ENCODE measurements around the gene IRF2BP1. TPM values are rescaled to one million over a fixed set of nuclear protein-coding genes. Genes with fewer than 3 reads are reported as not detected.

IRF2BP1 gene
- total RNA-seq, 2 donors from 2014 or later = 18.3 to 21.3 TPM

Other genes with a start within 250 kb of the IRF2BP1 start
- 10 to 100 TPM; 30.1 to 34.8 TPM for gene EML2, start 246.7 kb downstream of the IRF2BP1 start, total RNA-seq
- 10 to 100 TPM in 1 of 2 donors, 1 to 10 TPM in 1; 7.2 to 11.0 TPM for gene GIPR, start 217.9 kb downstream of the IRF2BP1 start, total RNA-seq
- 100 to 1,000 TPM; 251 to 270 TPM for gene SNRPD2, start 194.2 kb downstream of the IRF2BP1 start, total RNA-seq
- 1 to 10 TPM; 2.9 to 3.2 TPM for gene QPCTL, start 193.5 kb downstream of the IRF2BP1 start, total RNA-seq
- 10 to 100 TPM in 1 of 2 donors, 1 to 10 TPM in 1; 9.6 to 10.8 TPM for gene FBXO46, start 155.2 kb downstream of the IRF2BP1 start, total RNA-seq
- gene MEIOSIN, start 152.7 kb downstream of the IRF2BP1 start, total RNA-seq = under 1 TPM; 0.21 to 0.24 TPM
- 10 to 100 TPM; 15.6 to 21.1 TPM for gene SIX5, start 116.9 kb downstream of the IRF2BP1 start, total RNA-seq
- gene DMPK, start 103.7 kb downstream of the IRF2BP1 start, total RNA-seq = 100 to 1,000 TPM; 200 to 241 TPM
- gene DMWD, start 93.3 kb downstream of the IRF2BP1 start, total RNA-seq = 10 to 100 TPM; 55.3 to 57.7 TPM
- not detected for gene RSPH6A, start 70.8 kb downstream of the IRF2BP1 start, total RNA-seq
- gene SYMPK, start 23.0 kb downstream of the IRF2BP1 start, total RNA-seq = 10 to 100 TPM; 29.0 to 29.6 TPM
- gene FOXA3, start 21.8 kb downstream of the IRF2BP1 start, total RNA-seq = not detected
- gene MYPOP, start 16.5 kb upstream of the IRF2BP1 start, total RNA-seq = 10 to 100 TPM in 1 of 2 donors, 1 to 10 TPM in 1; 9.3 to 12.8 TPM
- gene NANOS2, start 28.6 kb upstream of the IRF2BP1 start, total RNA-seq = not detected
- 1 to 10 TPM; 4.2 to 5.8 TPM for gene NOVA2, start 87.7 kb upstream of the IRF2BP1 start, total RNA-seq
- 10 to 100 TPM; 10.0 to 10.8 TPM for gene CCDC61, start 109.3 kb upstream of the IRF2BP1 start, total RNA-seq
- under 1 TPM in 1 of 2 donors, not detected in 1; 0.32 TPM for gene PGLYRP1, start 136.9 kb upstream of the IRF2BP1 start, total RNA-seq
- not detected for gene IGFL4, start 154.9 kb upstream of the IRF2BP1 start, total RNA-seq
- not detected for gene IGFL3, start 238.5 kb upstream of the IRF2BP1 start, total RNA-seq